Fibroblast of skin of scalp (primary cell): ENCODE data around the gene EXOC3L1. TPM values are rescaled to one million over a fixed set of nuclear protein-coding genes. Genes with fewer than 3 reads are reported as not detected.
A peak's percentile ranks its signal among the peaks of the same experiment; 100 is the strongest.

Experiments used
- DNase-seq: peaks from one replicate; pipeline ENCODE4 v3.0.0-alpha.2; 2013
- polyA plus RNA-seq, 2 experiments: library from polyadenylated mRNA; unstranded; fragments of 120-200 nt; gene quantifications; one replicate each; pipeline ENCODE4 v1.2.1, GENCODE V29; 2013; ENCODE audit not compliant: insufficient read length in 2 of 2

The EXOC3L1 gene, protein sequence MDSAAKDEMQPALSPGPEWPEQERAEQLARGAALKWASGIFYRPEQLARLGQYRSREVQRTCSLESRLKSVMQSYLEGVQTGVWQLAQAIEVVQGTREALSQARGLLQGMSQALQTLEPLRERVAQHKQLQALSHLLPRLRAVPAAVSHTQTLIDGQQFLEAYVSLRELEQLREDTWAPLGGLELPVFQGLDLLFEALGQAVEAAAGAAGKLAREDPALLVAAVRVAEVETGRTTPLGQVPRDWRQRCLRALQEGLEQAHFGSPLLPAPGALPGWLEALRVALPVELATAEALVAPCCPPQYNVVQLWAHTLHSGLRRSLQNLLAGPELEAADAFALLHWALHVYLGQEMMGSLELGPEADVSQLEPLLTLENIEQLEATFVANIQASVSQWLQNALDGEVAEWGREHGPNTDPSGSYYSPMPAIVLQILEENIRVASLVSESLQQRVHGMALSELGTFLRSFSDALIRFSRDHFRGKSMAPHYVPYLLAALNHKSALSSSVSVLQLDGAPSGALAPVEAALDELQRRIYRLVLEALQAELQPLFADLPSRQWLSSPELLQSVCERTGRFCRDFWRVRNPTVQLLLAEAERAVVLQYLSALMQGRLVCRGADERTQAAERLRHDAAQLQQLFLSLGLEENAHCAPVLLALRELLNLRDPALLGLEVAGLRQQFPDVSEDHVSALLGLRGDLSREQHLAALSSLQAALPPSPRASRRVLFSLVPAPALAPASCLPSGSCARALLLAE
- 0.51 TPM for polyA plus RNA-seq (2013, experiment 1 of 2; ENCODE audit: insufficient read length)
- polyA plus RNA-seq (2013, experiment 2 of 2; ENCODE audit: insufficient read length) = 1.1 TPM

DNA sequence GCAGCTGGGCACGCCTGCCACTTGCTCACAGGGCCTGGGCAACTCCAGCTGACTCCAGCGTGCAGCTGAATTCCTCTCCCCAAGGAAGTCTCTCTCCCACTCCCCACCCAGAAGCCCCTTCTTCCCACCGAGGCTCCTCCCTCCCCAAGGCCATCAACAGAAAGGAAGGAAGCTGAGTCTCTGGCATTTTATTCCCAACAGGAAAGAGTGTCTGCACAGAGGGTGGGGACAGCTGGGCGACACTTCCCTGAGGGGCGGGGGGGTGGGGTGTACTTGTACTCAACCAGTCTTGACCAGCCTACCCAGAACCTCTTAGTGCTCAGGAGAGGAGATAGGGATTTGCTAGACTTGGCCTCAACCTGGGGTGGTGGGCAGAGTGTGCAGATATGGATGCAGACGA is at the start of gene EXOC3L1:
Gene EXOC3L1 (minus strand): TSS at position 96 of the 400 bp plus-strand sequence. CDS start 460 bp downstream, outside the sequence.
- DNase-seq = no peak

GRCh38 chr16:67238806-67239470 is 49.0 kb upstream of the EXOC3L1 start:
- no peak for DNase-seq

- no peak for DNase-seq
Observed at GRCh38 chr16:67238278-67238575, 48.3 kb upstream of the EXOC3L1 start.

DNA sequence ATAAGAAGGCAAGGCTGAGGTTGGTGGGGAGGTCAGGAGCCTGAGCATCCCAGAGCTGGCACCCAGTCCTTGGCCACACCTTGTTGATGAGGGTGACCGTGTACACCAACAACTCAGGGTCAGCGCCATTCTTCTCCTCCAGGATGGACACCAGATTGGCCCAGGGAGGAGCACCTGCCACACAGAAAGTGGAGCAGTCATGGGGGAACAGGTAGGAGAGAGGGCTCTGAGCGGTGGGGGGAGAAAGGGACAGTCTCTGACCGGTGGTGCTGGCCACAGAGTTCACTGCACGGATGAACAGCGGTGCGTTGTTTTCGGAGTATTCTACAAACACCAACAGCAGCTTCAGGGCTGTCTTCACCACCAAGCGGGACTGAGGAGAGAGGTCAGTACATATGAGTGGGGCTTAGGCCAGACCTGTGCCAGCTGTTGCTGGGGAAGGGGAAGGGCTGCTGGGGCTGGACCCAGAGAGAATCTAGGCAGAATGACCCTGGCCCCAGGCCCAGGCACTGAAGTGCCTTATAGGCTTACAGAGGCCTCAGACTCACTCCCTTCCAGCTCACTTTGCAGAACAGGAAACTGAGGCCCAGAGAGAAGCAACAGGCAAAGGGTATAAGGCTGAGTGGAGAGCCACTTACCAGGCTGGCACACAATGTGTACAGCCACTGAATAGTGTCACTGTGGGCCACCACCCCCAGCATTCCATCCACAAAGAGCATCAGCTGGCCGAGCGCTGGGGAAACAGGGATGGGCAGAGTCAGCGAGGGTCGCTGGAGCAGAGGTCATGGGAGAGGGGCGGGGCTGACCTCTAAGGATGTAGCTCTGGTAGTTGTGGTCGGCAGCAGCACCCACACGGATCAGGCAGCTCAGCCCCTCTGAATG is 47.7 kb upstream of the EXOC3L1 start:
- DNase-seq = no peak

DNA sequence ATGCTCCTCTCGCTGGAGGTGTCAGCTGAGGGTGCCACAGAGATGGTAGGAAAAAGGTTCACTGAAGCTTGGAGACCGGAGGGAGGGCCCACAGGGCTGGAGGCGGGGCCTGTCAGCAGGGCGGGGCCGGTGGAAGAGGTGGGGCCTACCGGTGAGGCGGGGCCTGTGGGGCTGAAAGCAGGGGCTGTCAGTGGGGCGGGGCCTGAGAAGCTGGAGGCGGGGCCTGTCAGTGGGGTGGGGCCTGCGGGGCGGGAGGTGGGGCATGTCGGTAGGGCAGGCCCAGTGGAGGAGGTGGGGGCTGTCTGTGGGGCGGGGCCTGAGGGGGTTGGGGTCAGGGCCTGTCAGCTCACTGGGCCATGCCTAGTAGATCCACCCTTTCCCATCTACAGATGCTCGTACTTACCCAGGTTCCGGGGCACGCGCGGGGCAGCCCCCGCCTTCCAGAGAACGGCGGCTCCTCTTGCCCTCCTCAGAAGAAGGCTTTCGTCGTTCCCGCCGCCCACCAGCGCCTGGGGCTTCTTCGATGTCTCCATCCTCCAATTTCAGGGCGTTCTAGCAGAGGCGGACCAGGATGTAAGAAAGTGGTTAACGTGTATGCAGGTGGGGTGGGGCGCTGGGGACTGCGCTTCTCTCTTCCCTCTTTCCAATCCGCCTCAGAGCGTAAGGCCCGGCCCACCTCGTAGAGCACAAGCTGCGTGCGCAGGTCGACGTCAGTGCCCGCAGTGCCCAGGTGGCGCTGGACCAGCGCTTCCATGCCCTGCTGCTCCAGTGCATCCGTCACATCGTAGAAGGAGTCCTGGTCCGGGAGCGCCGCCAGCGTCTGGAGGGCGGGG is 46.8 kb upstream of the EXOC3L1 start:
- DNase-seq = peak; percentile 66

DNA sequence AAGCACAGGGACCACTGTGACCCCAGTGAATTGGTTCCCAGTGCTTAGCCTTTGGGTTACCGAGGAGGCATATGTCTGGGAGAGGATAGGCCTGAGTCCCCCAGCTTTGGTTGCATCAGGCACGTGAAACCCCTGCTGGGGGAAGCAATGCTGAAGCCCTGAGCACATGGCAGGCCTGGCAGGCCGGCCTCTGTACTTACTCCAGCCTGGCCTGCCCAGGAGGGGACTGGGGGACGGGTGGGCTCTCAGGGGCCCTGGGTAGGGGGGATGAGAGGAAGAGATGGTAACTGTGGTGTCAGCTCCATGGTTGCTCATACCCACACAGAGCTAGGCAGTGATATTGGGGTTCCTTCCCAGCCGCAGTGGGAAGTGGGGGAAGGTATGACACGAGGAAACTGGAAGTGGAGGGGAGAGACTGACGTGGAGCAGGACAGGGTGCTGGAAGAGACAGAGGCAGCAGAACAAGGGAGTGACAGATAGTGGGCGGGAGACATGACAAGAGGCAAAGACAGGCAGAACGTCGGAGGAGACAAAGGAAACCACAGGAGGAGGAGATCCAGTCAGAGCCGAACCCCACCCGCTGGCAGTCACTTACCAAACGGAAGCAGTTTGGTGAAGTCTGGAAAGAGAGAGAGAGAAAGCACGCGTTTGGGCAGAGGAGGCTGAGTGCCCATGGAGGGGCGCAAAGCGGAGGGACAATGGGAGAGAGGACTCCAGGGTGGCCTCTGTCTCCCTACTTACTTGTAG is 46.1 kb upstream of the EXOC3L1 start:
- no peak for DNase-seq

- DNase-seq = no peak
Observed at GRCh38 chr16:67234180-67234597, 44.3 kb upstream of the EXOC3L1 start.

- DNase-seq = no peak
Observed at GRCh38 chr16:67233596-67233995, 43.7 kb upstream of the EXOC3L1 start.

GRCh38 chr16:67230809-67231660 is 41.1 kb upstream of the EXOC3L1 start:
- no peak for DNase-seq

DNA sequence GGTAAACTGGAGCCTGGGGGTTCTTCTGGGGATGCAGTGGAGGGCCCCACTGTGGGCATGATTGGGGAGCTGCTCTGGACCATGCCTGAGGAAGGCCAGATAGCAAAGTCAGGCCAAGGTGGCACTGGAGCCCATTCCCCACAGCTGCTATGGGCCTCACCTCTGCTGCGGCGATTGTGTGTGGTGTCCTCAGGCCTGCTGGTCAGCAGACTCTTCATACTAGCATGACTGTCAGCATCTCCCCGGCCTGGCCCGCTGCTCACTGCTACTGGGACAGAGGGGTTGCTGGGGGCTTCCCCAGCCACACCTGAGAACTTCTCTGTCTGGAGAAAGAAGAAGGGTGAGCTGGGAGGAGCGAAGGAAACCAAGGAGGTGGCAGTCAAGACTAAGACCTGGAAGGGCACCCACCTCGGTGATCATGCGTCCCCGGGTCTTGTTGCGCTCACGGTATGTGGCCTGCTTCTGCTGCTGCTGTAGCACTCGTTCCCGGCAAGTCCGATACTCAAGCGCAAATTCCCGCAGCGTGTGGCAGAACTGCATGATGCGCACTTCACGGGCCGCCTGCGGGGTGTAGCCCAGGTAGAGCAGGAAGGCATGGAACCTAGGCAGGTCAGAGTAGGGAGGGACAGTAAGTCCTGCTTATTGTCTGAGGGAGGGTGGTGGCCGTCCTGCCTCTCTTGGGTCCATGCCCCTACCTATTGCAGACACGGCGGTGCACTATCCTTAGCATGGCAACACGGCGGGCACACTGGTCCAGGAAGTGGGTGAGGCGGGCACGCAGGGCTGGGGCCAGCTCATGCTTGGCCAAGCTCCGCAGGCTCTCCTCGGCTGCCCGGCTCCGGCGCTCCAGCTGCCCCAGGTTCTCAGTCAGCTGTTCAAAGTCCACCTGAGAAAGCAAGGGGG is 40.2 kb upstream of the EXOC3L1 start:
- DNase-seq = no peak

- DNase-seq = no peak
Observed at GRCh38 chr16:67228905-67229304, 39.0 kb upstream of the EXOC3L1 start.

- no peak for DNase-seq
Observed at GRCh38 chr16:67228034-67228785, 38.3 kb upstream of the EXOC3L1 start.

DNA sequence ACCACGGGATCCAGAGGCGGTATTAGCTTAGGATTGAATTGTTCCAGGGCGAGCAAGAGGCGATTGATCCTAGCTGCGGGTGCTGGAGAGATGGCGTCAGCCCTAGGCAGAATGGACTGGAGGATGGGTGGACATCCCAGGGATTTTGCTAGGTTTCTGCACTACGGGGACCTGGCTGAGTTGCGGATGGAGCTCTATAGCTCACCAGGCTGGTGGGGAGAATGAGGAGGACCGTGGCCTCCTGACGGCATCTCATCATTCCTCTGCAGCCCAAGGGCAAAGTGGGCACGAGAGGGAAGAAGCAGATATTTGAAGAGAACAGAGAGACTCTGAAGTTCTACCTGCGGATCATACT is 37.6 kb upstream of the EXOC3L1 start:
- DNase-seq = no peak

GRCh38 chr16:67226804-67227566 is 37.0 kb upstream of the EXOC3L1 start, which contains the start of gene TMEM208:
Gene TMEM208, plus strand, starts transcription at chr16:67227130. Its CDS starts 89 bp downstream, at chr16:67227219.
- DNase-seq = peak; percentile 99

DNA sequence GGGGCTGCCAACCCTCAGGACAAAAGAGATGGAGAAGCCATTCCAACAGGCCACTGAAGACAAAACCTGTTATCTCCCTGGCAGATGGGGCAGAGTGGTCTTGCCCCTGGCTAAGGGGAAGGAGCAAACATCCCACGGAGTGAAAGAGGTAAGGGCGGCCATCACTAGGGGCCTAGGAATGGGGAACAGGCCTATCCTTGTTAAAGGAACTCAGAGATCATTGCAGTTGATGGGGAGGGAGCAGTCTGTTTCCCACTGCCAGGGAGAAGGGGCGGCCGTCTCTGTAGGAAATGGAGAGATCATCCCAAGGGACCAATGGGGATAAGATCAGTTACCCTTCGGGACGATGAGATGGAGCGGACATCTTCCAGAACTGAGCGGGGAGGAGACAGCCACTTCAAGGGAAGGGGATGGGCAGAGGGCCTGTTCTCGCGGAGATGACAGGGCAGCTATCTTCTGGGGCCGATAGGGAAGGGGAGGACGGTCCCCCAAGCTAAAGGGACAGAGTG is 36.4 kb upstream of the EXOC3L1 start:
- no peak for DNase-seq

DNA sequence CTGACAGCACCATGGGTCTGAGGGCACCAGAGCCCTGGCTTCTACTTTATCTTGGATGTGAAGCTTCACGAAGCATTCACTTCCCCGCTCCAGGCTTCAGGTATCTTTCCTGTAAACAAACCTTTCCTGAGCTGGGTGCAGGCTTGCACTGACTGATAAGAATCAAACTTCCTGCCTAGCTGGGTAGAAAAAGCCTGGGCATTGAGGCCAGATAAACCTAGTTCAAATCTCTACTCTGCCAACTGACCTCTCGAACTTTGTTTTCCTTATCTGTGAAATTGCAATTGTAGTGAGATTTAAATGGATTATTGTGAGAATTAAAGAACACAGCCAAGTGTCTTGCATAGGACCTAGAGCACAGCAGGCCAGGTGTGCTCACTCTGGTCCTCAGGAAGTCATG is 34.1 kb upstream of the EXOC3L1 start:
- DNase-seq = no peak
